K562 (cell line): ENCODE results near the gene UBXN6. TPM values are rescaled to one million over a fixed set of nuclear protein-coding genes. Genes with fewer than 3 reads are reported as not detected.

Experiments used
- ATAC-seq: fragments of 200-7000 bp; cut with Tn5 transposase; 3 replicates; pipeline ENCODE4 v1.9.1; 2020; ENCODE audit warnings: moderate library complexity
- BruUV-seq: library from RNA; stranded (reverse); fragments of 400-500 nt; replicated peaks from 2 replicates; lab custom pipeline; 2021; lab: Mats Ljungman, UMichigan
- CTCF ChIA-PET: fragments of 300-600 bp; formaldehyde crosslinking; extraction: SDS; loops from one replicate; lab custom pipeline; 2021; ENCODE audit warnings: low intra/inter-chr PET ratio; lab: Yijun Ruan, JAX
- POLR2A ChIA-PET: fragments of 300-600, 350-650 bp; sonication (Branson Sonifier 250); formaldehyde crosslinking; extraction: SDS; loops from one replicate; lab custom pipeline; 2021; ENCODE audit warnings: antibody characterized with exemption, inconsistent platforms; lab: Yijun Ruan, JAX
- DNase-seq, 4 experiments: peaks; one replicate each; pipeline versions ENCODE4 v3.0.0 to v3.0.0-alpha.2; 2011 to 2018; ENCODE audit warnings: low spot score in 3 of 4, mixed read lengths in 3 of 4; ENCODE audit errors: extremely low read depth in 1 of 4
- FAIRE-seq: peaks from 2 replicates; lab custom pipeline; 2011; peaks lifted over from hg19 to GRCh38; lab: Jason Lieb, UNC
- H2AFZ ChIP-seq: 2 replicates; pipeline ENCODE4 v1.6.0; 2011; ENCODE audit warnings: low read depth, low read length, control low read depth, inconsistent platforms
- H3K27ac ChIP-seq: fragments of 200-600 bp; 3 replicates; pipeline ENCODE4 v1.8.0; 2011; ENCODE audit warnings: low read depth, mild to moderate bottlenecking, control low read depth, inconsistent platforms, low read length, moderate library complexity, mixed read lengths; ENCODE audit errors: extremely low read depth
- H3K27me3 ChIP-seq, 2 experiments: fragments of 300-600 bp in 1 of 2; 2 replicates in 1 of 2; 3 replicates in 1 of 2; pipeline versions ENCODE4 v1.6.0 to v1.8.0; 2011; ENCODE audit warnings: inconsistent platforms in 2 of 2, low read length in 2 of 2, mild to moderate bottlenecking in 1 of 2, mixed read lengths in 1 of 2, moderate library complexity in 1 of 2; ENCODE audit not compliant: control insufficient read depth in 2 of 2, insufficient read depth in 2 of 2
- H3K36me3 ChIP-seq: fragments of 300-600 bp; 3 replicates; pipeline ENCODE4 v1.8.0; 2011; ENCODE audit warnings: mild to moderate bottlenecking, low read length, inconsistent platforms; ENCODE audit not compliant: control insufficient read depth, insufficient read depth
- H3K4me1 ChIP-seq, 2 experiments: fragments of 200-600 bp in 1 of 2; replicated peaks in 1 of 2; 2 replicates in 1 of 2; 3 replicates in 1 of 2; pipeline versions ENCODE4 v1.5.1 to v1.8.0; 2011; ENCODE audit warnings: inconsistent platforms in 2 of 2, low read length in 2 of 2, mild to moderate bottlenecking in 1 of 2, mixed read lengths in 1 of 2, moderate library complexity in 1 of 2; ENCODE audit not compliant: control insufficient read depth in 2 of 2, insufficient read depth in 2 of 2
- H3K4me2 ChIP-seq: 2 replicates; pipeline ENCODE4 v1.6.1; 2011; ENCODE audit warnings: low read length, control low read depth, inconsistent platforms, mixed read lengths; ENCODE audit not compliant: insufficient read depth
- H3K4me3 ChIP-seq: fragments of 200-600 bp; sonication (generic), shearing (Covaris generic); 2 replicates; pipeline ENCODE4 v1.5.1; 2016; ENCODE audit warnings: control low read depth, inconsistent platforms
- H3K79me2 ChIP-seq: fragments of 200-600 bp; 3 replicates; pipeline ENCODE4 v1.8.0; 2011; ENCODE audit warnings: low read length, inconsistent platforms; ENCODE audit not compliant: control insufficient read depth, insufficient read depth
- H3K9ac ChIP-seq, 2 experiments: 2 replicates each; pipeline versions ENCODE4 v1.6.0 to v1.6.1; 2011; ENCODE audit warnings: low read depth in 2 of 2, low read length in 2 of 2, control low read depth in 1 of 2, inconsistent platforms in 1 of 2, mild to moderate bottlenecking in 1 of 2, mixed read lengths in 1 of 2; ENCODE audit not compliant: insufficient read depth in 1 of 2
- H3K9me1 ChIP-seq: one replicate; pipeline ENCODE4 v1.6.0; 2011; ENCODE audit warnings: inconsistent platforms, mild to moderate bottlenecking, low read length, moderate library complexity; ENCODE audit not compliant: control insufficient read depth, insufficient read depth
- H3K9me3 ChIP-seq: replicated peaks from 2 replicates; pipeline ENCODE4 v1.5.1; 2011; ENCODE audit warnings: low read depth, low read length, inconsistent platforms; ENCODE audit not compliant: control insufficient read depth, insufficient read depth
- H4K20me1 ChIP-seq: replicated peaks from 2 replicates; pipeline ENCODE4 v1.6.1; 2011; ENCODE audit warnings: low read length, inconsistent platforms, mixed read lengths; ENCODE audit not compliant: control insufficient read depth, insufficient read depth
- ATF1 ChIP-seq, 2 experiments: fragments of 450-650 bp in 1 of 2; IDR thresholded peaks; 2 replicates each; pipeline ENCODE4 v1.6.1; 2016; ENCODE audit warnings: missing compliant biosample characterization in 1 of 2, missing genetic modification characterization in 1 of 2
- BRF1 ChIP-seq: IDR thresholded peaks from 3 replicates; pipeline ENCODE4 v1.6.1; 2011; ENCODE audit warnings: borderline replicate concordance, mild to moderate bottlenecking; ENCODE audit not compliant: insufficient read length; ENCODE audit errors: extremely low read depth
- CBX5 ChIP-seq: IDR thresholded peaks from 2 replicates; pipeline ENCODE4 v1.6.1; 2014; ENCODE audit warnings: low read depth, borderline replicate concordance
- FOXK1 ChIP-seq: sonication (generic); formaldehyde crosslinking; IDR thresholded peaks from 2 replicates; pipeline ENCODE4 v1.8.0; 2022; ENCODE audit warnings: missing genetic modification reagents, mild to moderate bottlenecking, borderline replicate concordance
- FOXK2 ChIP-seq, 2 experiments: fragments of 450-650 bp; IDR thresholded peaks in 1 of 2; conservative IDR thresholded peaks in 1 of 2; 2 replicates each; pipeline ENCODE4 v1.6.1; 2016; ENCODE audit warnings: low read depth in 2 of 2, mild to moderate bottlenecking in 1 of 2
- HDAC3 ChIP-seq: fragments of 450-650 bp; IDR thresholded peaks from 2 replicates; pipeline ENCODE4 v1.6.1; 2018; ENCODE audit warnings: borderline replicate concordance, mild to moderate bottlenecking, moderate library complexity; ENCODE audit not compliant: partially characterized antibody
- JUNB ChIP-seq: fragments of 450-650 bp; formaldehyde crosslinking; conservative IDR thresholded peaks from 2 replicates; pipeline ENCODE4 v1.4.0; 2020; ENCODE audit warnings: mild to moderate bottlenecking
- KDM2B ChIP-seq: fragments of 250-450 bp; sonication (Bioruptor Pico); IDR thresholded peaks from 2 replicates; pipeline ENCODE4 v1.8.0; 2021; ENCODE audit warnings: mild to moderate bottlenecking, moderate library complexity
- MBD2 ChIP-seq: sonication (generic); IDR thresholded peaks from 2 replicates; pipeline ENCODE4 v1.6.1; 2016; ENCODE audit warnings: low read depth, borderline replicate concordance
- RAD51 ChIP-seq: fragments of 450-650 bp; IDR thresholded peaks from 2 replicates; pipeline ENCODE4 v1.7.1; 2016; ENCODE audit warnings: low read depth, mild to moderate bottlenecking, borderline replicate concordance
- RBM15 ChIP-seq: fragments of 200-400 bp; formaldehyde crosslinking; IDR thresholded peaks from 2 replicates; pipeline ENCODE4 v1.6.1; 2018; ENCODE audit warnings: mild to moderate bottlenecking, low read length, moderate library complexity; ENCODE audit not compliant: insufficient read depth
- RFX7 ChIP-seq: fragments of 250-450 bp; sonication (Bioruptor Pico); IDR thresholded peaks from 2 replicates; pipeline ENCODE4 v1.5.1; 2021; ENCODE audit warnings: mild to moderate bottlenecking
- TARDBP ChIP-seq: fragments of 450-650 bp; IDR thresholded peaks from 2 replicates; pipeline ENCODE4 v1.6.1; 2016
- TCF7L2 ChIP-seq: fragments of 150-350 bp; IDR thresholded peaks from 2 replicates; pipeline ENCODE4 v1.6.1; 2016; ENCODE audit warnings: low read depth, mild to moderate bottlenecking, low read length, moderate library complexity
- U2AF2 ChIP-seq: fragments of 200-400 bp; formaldehyde crosslinking; optimal IDR thresholded peaks from 2 replicates; pipeline ENCODE3; 2017; ENCODE audit warnings: low read depth, mild to moderate bottlenecking, low read length
- WGBS: fragments of 100-300 bp; shearing (Covaris generic); methylation state at CpG from one replicate; pipeline ENCODE4 v1.1.6; 2016; ENCODE audit warnings: low coverage, mixed read lengths; ENCODE audit not compliant: insufficient coverage; ENCODE audit errors: missing lambda C conversion rate; 5-methylcytosine and 5-hydroxymethylcytosine counted together
- in situ Hi-C: fragments of 300-500 bp; cut with MboI; formaldehyde crosslinking; loops from 4 replicates; pipeline ENCODE4 v1.15.0; 2018; ENCODE audit warnings: inconsistent platforms, mixed read lengths
- intact Hi-C: fragments of 100-400 bp; cut with micrococcal nuclease; formaldehyde crosslinking; loops from 2 replicates; pipeline ENCODE4 v1.14.2; 2022
- polyA plus RNA-seq, 8 experiments: library from polyadenylated mRNA; depleted of rRNA in 4 of 8; stranded (reverse) in 5 of 8; unstranded in 3 of 8; fragments of >200 nt; fragmentation: Nextera tagmentation in 2 of 8; fragmentation: Illumina TruSeq in 1 of 8; extraction: Ambion mirVana in 2 of 8; extraction: Trizol in 1 of 8; gene quantifications; 2 replicates each; pipeline versions ENCODE4 v1.2.1 to v1.2.3, GENCODE V29; 2011 to 2014; ENCODE audit warnings: inconsistent platforms in 1 of 8, missing spikeins in 1 of 8
- total RNA-seq, 7 experiments: library from RNA; depleted of rRNA in 6 of 7; stranded (reverse); fragments of >200 nt in 6 of 7; fragmentation: Illumina TruSeq in 2 of 7; extraction: Trizol in 2 of 7; gene quantifications; 2 replicates each; pipeline versions ENCODE4 v1.2.1 to v1.2.3, GENCODE V29; 2011 to 2021; ENCODE audit warnings: low replicate concordance in 1 of 7
- TF ChIP-seq, protein P1 (sequence below): fragments of 450-650 bp; formaldehyde crosslinking; IDR thresholded peaks from 2 replicates; pipeline ENCODE4 v1.4.0; 2022; ENCODE audit warnings: missing genetic modification characterization
- TF ChIP-seq, protein P2 (sequence below): sonication (generic); formaldehyde crosslinking; IDR thresholded peaks from 2 replicates; pipeline ENCODE4 v1.5.0; 2020; ENCODE audit warnings: missing genetic modification reagents
- TF ChIP-seq, protein P3 (sequence below): sonication (generic); formaldehyde crosslinking; IDR thresholded peaks from 2 replicates; pipeline ENCODE4 v1.8.1; 2023; ENCODE audit warnings: mild to moderate bottlenecking, missing genetic modification reagents, moderate library complexity

The UBXN6 gene
- total and polyA plus RNA-seq, 9 of the 15 experiments (the other 6 are each of a cell fraction or from before 2014, with no cell fraction given), result 0.48 to 90.2 (median 29.5) TPM

DNA sequence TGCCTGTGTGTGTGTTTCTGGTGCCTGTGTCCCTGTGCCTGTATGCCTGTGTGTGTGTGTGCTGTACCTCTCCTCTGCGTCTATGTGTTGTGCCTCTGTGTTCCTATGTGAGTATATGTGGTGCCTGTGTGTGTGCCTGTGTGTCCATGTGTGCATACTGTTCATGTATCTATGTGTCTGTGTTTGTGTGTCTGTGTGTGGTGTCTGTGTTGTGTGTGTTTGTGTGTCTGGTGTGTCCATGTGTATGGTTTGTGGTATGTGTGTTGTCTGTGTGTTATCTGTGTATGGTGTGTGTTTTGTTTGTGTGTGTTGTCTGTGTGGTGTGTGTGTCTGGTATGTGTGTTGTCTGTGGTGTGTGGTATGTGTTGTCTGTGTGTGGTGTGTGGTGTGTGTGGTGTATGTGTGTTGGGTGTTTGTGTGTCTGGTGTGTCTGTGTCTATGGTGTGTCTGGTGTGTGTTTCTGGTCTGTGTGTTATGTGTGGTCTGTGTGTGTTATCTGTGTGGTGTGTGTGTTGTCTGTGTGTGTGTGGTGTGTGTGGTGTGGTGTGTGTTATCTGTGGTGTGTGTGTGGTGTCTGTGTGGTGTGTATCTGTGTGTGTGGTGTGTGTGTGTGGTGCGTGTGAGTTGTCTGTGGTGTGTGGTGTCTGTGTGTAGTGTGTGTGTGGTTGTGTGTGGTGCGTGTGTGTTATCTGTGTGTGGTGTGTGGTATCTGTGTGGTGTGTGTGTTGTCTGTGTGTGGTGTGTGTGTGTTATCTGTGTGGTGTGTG, 34.9 kb upstream of the UBXN6 start (continued):
- TF ChIP-seq, protein P1, sequence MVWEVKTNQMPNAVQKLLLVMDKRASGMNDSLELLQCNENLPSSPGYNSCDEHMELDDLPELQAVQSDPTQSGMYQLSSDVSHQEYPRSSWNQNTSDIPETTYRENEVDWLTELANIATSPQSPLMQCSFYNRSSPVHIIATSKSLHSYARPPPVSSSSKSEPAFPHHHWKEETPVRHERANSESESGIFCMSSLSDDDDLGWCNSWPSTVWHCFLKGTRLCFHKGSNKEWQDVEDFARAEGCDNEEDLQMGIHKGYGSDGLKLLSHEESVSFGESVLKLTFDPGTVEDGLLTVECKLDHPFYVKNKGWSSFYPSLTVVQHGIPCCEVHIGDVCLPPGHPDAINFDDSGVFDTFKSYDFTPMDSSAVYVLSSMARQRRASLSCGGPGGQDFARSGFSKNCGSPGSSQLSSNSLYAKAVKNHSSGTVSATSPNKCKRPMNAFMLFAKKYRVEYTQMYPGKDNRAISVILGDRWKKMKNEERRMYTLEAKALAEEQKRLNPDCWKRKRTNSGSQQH (CRISPR knock-in tag), result peak; percentile 61; the same call in 1 of the 2 replicates

DNA sequence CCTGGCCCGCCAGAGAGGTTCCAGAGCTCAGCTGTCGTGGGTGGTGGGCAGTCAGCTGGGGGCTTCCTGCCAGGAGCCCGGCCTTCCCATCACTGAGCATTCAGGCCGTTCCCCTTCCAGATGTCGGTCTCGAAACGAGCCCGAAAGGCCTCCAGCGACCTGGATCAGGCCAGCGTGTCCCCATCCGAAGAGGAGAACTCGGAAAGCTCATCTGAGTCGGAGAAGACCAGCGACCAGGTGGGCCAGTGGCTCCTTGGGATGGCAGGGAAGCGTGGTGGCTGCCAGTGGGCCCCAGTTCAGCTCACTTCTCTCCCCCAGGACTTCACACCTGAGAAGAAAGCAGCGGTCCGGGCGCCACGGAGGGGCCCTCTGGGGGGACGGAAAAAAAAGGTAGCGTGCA, 33.9 kb upstream of the UBXN6 start:
- Histone ChIP-seq H3K36me3 (peaks cover 59% of the 10 kb centered on the region), H3K4me3 (no peak overlapping the region), H2AFZ (no peak overlapping the region), H4K20me1 (no peaks in the 10 kb centered on the region), H3K9me1 (no peaks in the 10 kb centered on the region), H3K79me2 (no peaks in the 10 kb centered on the region), H3K9me3 (peaks cover 3% of the 10 kb centered on the region; the same call in 1 of the 2 replicates), H3K27me3 (no peaks in the 10 kb centered on the region), H3K4me1 (peaks cover 0 to 9% of the 10 kb centered on the region in 2 experiments; a peak in 1 of 5 replicates), H3K9ac (no peak overlapping the region; a peak in 1 of 4 replicates), H3K4me2 (no peak overlapping the region), H3K27ac (no peak overlapping the region)
- no peak for DNase-seq
- intact Hi-C loops (no loop called here), in situ Hi-C loops (no loop called here)
- no peak for ATAC-seq
- ChIA-PET CTCF (no interaction called here), POLR2A (interaction anchor here (0.9 kb wide), 1 partner anchor 16 kb away, joined by 5 read pairs; no protein-coding TSS in a partner anchor)
- no peak for FAIRE-seq
- 97% methylated on average over 16 of the region's 21 CpGs for WGBS
- BruUV-seq, result no TSS peak
- no peak for TF ChIP-seq MBD2
- no peak for TF ChIP-seq BRF1
- no peak for TF ChIP-seq TCF7L2
- no peak for TF ChIP-seq TARDBP
- TF ChIP-seq CBX5, result no peak
- TF ChIP-seq JUNB (CRISPR knock-in tag), result no peak
- no peak for TF ChIP-seq RFX7
- TF ChIP-seq, protein P2, sequence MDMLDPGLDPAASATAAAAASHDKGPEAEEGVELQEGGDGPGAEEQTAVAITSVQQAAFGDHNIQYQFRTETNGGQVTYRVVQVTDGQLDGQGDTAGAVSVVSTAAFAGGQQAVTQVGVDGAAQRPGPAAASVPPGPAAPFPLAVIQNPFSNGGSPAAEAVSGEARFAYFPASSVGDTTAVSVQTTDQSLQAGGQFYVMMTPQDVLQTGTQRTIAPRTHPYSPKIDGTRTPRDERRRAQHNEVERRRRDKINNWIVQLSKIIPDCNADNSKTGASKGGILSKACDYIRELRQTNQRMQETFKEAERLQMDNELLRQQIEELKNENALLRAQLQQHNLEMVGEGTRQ (CRISPR knock-in tag), result no peak
- no peak for TF ChIP-seq KDM2B (CRISPR knock-in tag)
- TF ChIP-seq RAD51, result no peak
- TF ChIP-seq ATF1 (CRISPR knock-in tag; IDR thresholded peaks at IDR 0.05), result no peak
- TF ChIP-seq ATF1 (tag; IDR thresholded peaks at IDR 0.05), result no peak
- TF ChIP-seq HDAC3, result no peak
- TF ChIP-seq, protein P3, sequence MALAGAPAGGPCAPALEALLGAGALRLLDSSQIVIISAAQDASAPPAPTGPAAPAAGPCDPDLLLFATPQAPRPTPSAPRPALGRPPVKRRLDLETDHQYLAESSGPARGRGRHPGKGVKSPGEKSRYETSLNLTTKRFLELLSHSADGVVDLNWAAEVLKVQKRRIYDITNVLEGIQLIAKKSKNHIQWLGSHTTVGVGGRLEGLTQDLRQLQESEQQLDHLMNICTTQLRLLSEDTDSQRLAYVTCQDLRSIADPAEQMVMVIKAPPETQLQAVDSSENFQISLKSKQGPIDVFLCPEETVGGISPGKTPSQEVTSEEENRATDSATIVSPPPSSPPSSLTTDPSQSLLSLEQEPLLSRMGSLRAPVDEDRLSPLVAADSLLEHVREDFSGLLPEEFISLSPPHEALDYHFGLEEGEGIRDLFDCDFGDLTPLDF, result no peak
- no peak for TF ChIP-seq FOXK2 (conservative IDR thresholded peaks at IDR 0.05 in 1 of 2, IDR thresholded peaks at IDR 0.05 in 1 of 2; ENCODE audit: low read depth in 2 of 2)
- no peak for TF ChIP-seq FOXK1
- TF ChIP-seq RBM15, result no peak
- no peak for TF ChIP-seq U2AF2
